Activated CD4-positive, alpha-beta T cell treated with anti-CD3 and anti-CD28 coated beads, Interleukin-2, amount 10 ng/mL, durations not matched to agents 7 days and 5 days (primary cell): ENCODE results near the gene FHIT. TPM values are rescaled to one million over a fixed set of nuclear protein-coding genes. Genes with fewer than 3 reads are reported as not detected.
A peak's percentile ranks its signal among the peaks of the same experiment; 100 is the strongest.
"Not testable (repeated sequence)": the region's sequence is repeated elsewhere in the genome, so short reads cannot be mapped to it uniquely, and the experiment has no call there.

Experiments
- CTCF ChIA-PET: fragments of 350-600 bp; sonication (Branson Sonifier 250); formaldehyde crosslinking; loops from one replicate; lab custom pipeline; 2021; ENCODE audit warnings: antibody characterized with exemption; lab: Charles Lee
- POLR2A ChIA-PET: fragments of 350-600 bp; sonication (Branson Sonifier 250); formaldehyde crosslinking; loops from one replicate; lab custom pipeline; 2021; ENCODE audit warnings: antibody characterized with exemption; lab: Charles Lee
- DNase-seq: peaks from one replicate; pipeline ENCODE4 v3.0.0-alpha.2; 2020
- H3K27ac Mint-ChIP-seq: one replicate; pipeline ENCODE4 v1.8.0; 2021; ENCODE audit warnings: mild to moderate bottlenecking, moderate library complexity, mixed read lengths
- H3K27me3 Mint-ChIP-seq: one replicate; pipeline ENCODE4 v1.8.0; 2021; ENCODE audit warnings: mixed read lengths
- H3K36me3 Mint-ChIP-seq: one replicate; pipeline ENCODE4 v1.8.0; 2021; ENCODE audit warnings: low read depth, mixed read lengths
- H3K4me1 Mint-ChIP-seq: one replicate; pipeline ENCODE4 v1.8.0; 2021; ENCODE audit warnings: mixed read lengths
- H3K4me3 Mint-ChIP-seq: one replicate; pipeline ENCODE4 v1.8.0; 2021; ENCODE audit warnings: mild to moderate bottlenecking, moderate library complexity, mixed read lengths
- H3K9me3 Mint-ChIP-seq: one replicate; pipeline ENCODE4 v1.8.0; 2021; ENCODE audit warnings: mixed read lengths
- total RNA-seq, 2 experiments: library from RNA; stranded (reverse); gene quantifications; one replicate each; pipeline ENCODE4 v1.2.3, GENCODE V29; 2021

Gene FHIT
- total RNA-seq, 2 experiments from 2014 or later: 39.4 to 41.2 TPM

DNA sequence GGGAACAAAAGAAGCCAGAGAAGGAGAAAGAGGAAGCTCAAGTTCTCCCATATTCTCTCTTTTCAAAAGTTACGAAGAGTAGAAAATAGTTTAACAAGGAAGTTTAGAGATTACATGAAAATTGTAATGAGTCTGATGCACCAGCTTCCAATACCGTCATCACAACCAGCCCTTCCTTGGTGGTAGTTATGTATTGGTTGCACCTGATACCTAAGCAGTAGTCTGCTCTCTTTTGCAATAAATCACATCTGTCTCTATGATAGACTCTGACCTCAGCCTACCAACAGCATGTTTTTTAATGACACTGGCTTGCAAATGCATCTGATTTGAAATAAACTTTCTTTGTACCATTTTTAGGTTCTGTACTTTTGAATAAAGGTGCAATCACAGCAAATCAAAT lies 575.8 kb downstream of the FHIT start:
- no peaks in the 10 kb centered on the region for H3K27me3 Mint-ChIP-seq
- ChIA-PET CTCF (no interaction called here), POLR2A (no interaction called here)
- DNase-seq: no peak
- H3K27ac Mint-ChIP-seq: no peak overlapping the region
- H3K9me3 Mint-ChIP-seq: peaks cover 9% of the 10 kb centered on the region
- H3K4me1 Mint-ChIP-seq: peaks cover 2% of the 10 kb centered on the region
- H3K36me3 Mint-ChIP-seq: no peaks in the 10 kb centered on the region
- H3K4me3 Mint-ChIP-seq: no peak overlapping the region

DNA sequence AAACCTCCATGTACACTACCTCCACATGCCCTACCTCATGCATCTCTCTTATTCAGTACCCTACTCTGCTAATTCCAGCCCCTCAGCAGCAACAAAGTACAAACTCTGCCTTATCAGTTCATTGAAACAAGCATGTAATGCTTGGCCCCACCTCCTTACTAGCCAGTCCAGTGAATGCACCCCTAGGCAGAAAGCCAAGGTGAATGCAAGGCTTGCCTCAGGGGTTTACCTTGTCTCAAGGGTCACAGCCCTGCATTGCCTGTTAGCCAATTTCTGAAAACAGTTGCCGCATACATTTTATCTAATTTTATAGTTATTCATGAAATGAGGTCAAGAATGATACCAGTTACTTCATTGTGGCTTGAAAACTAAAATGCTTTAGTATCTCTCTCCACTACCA lies 576.4 kb downstream of the FHIT start:
- Mint-ChIP-seq H3K36me3 (no peaks in the 10 kb centered on the region), H3K27ac (peak overlapping the region; percentile 34), H3K4me1 (peaks cover 2% of the 10 kb centered on the region), H3K4me3 (no peak overlapping the region), H3K9me3 (peaks cover 11% of the 10 kb centered on the region), H3K27me3 (no peaks in the 10 kb centered on the region)
- ChIA-PET CTCF (no interaction called here), POLR2A (no interaction called here)
- no peak for DNase-seq

- H3K9me3 Mint-ChIP-seq: peaks cover 11% of the 10 kb centered on the region
- no peaks in the 10 kb centered on the region for H3K36me3 Mint-ChIP-seq
- H3K4me1 Mint-ChIP-seq: peaks cover 2% of the 10 kb centered on the region
- POLR2A ChIA-PET: no interaction called here
- no peaks in the 10 kb centered on the region for H3K27me3 Mint-ChIP-seq
- DNase-seq: no peak
- H3K4me3 Mint-ChIP-seq: no peak overlapping the region
- no peak overlapping the region for H3K27ac Mint-ChIP-seq
- CTCF ChIA-PET: no interaction called here
These were observed 578.1 kb downstream of the FHIT start for GRCh38 chr3:60673123-60673522.

DNA sequence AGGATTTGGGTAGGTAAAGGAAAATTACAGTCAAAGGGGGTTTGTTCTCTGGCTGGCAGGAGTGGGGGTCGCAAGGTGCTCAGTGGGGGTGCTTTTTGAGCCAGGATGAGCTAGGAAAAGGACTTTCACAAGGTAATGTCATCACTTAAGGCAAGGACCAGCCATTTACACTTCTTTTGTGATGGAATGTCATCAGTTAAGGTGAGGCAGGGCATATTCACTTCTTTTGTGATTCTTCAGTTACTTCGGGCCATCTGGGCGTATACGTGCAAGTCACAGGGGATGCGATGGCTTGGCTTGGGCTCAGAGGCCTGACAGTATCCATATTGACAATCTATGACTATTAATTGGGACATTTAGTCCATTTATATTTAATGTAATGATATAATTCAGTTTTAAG lies 578.9 kb downstream of the FHIT start:
- peaks cover 11% of the 10 kb centered on the region for H3K9me3 Mint-ChIP-seq
- H3K27me3 Mint-ChIP-seq, H3K36me3 Mint-ChIP-seq, H3K4me1 Mint-ChIP-seq, DNase-seq, H3K27ac Mint-ChIP-seq, H3K4me3 Mint-ChIP-seq, CTCF ChIA-PET, POLR2A ChIA-PET: not testable (repeated sequence)

GRCh38 chr3:60669636-60670035 lies 581.6 kb downstream of the FHIT start:
- Mint-ChIP-seq H3K9me3 (peaks cover 13% of the 10 kb centered on the region), H3K4me3 (no peak overlapping the region), H3K36me3 (no peaks in the 10 kb centered on the region), H3K4me1 (peaks cover 2% of the 10 kb centered on the region), H3K27ac (no peak overlapping the region), H3K27me3 (no peaks in the 10 kb centered on the region)
- ChIA-PET CTCF (no interaction called here), POLR2A (no interaction called here)
- no peak for DNase-seq

DNA sequence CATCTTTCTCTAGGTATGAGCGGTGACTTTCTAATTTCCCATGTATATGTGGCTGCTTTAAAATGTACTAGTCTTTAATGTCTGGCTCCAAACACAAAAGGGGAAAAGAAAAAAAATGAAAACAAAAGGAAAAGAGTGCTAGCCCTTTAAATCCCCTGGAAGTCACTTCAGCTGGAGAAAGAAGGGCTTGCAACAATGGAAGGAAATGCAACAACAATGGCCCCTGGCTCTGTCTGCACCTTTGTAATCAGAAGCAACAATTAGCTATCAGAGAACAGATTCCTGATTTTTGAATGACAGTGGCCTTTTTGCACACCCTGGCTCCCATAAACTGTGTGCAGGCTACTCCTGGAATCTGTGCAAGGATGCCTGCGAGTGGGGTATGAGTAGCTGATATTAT lies 591.2 kb downstream of the FHIT start:
- no peak overlapping the region for H3K4me3 Mint-ChIP-seq

GRCh38 chr3:60659098-60659497 lies 592.2 kb downstream of the FHIT start:
- ChIA-PET CTCF (no interaction called here), POLR2A (no interaction called here)
- H3K36me3 Mint-ChIP-seq: no peaks in the 10 kb centered on the region
- no peaks in the 10 kb centered on the region for H3K4me1 Mint-ChIP-seq
- DNase-seq: no peak
- peaks cover 24% of the 10 kb centered on the region for H3K9me3 Mint-ChIP-seq
- no peak overlapping the region for H3K4me3 Mint-ChIP-seq
- H3K27ac Mint-ChIP-seq: no peak overlapping the region
- peaks cover 3% of the 10 kb centered on the region for H3K27me3 Mint-ChIP-seq

More for the DNA sequence above, 591.2 kb downstream of the FHIT start:
- ChIA-PET CTCF (no interaction called here), POLR2A (no interaction called here)
- Mint-ChIP-seq H3K27ac (no peak overlapping the region), H3K9me3 (peaks cover 24% of the 10 kb centered on the region), H3K4me1 (no peaks in the 10 kb centered on the region), H3K36me3 (no peaks in the 10 kb centered on the region), H3K27me3 (peaks cover 3% of the 10 kb centered on the region)
- DNase-seq: no peak

GRCh38 chr3:60657972-60658371 lies 593.3 kb downstream of the FHIT start:
- ChIA-PET POLR2A (no interaction called here), CTCF (no interaction called here)
- Mint-ChIP-seq H3K27ac (no peak overlapping the region), H3K4me3 (no peak overlapping the region), H3K27me3 (peaks cover 3% of the 10 kb centered on the region), H3K4me1 (peaks cover under 1% of the 10 kb centered on the region), H3K9me3 (peaks cover 22% of the 10 kb centered on the region), H3K36me3 (no peaks in the 10 kb centered on the region)
- no peak for DNase-seq

GRCh38 chr3:60652829-60653228 lies 598.4 kb downstream of the FHIT start:
- peaks cover 2% of the 10 kb centered on the region for H3K36me3 Mint-ChIP-seq
- ChIA-PET CTCF (interaction anchor here (0.7 kb wide), 1 partner anchor 25 kb away, joined by 3 read pairs; no protein-coding TSS in a partner anchor), POLR2A (no interaction called here)
- DNase-seq: no peak
- peaks cover 8% of the 10 kb centered on the region for H3K4me1 Mint-ChIP-seq
- H3K27me3 Mint-ChIP-seq: no peaks in the 10 kb centered on the region
- H3K27ac Mint-ChIP-seq: no peak overlapping the region
- H3K4me3 Mint-ChIP-seq: no peak overlapping the region
- peaks cover 3% of the 10 kb centered on the region for H3K9me3 Mint-ChIP-seq

DNA sequence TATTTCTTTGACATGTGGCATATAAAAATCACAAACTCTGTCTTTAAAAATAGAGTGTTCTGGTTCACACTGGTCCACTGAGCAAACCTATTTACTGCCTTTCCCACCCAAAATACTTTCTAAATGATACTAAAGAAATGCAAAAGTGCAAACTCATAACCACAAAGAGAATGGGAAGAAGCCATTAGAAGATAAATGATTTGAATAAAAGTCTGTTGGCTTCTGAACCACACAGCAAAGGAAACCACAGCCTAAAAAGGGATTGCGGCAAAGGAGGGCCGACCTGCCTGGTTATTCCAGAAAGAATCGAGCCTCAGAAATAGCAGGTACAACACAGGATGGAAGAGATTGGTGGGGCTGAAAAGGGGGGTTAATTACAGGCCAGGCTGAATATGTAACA lies 599.5 kb downstream of the FHIT start:
- no peak for DNase-seq
- CTCF ChIA-PET: no interaction called here
- no peak overlapping the region for H3K4me3 Mint-ChIP-seq
- peaks cover 3% of the 10 kb centered on the region for H3K9me3 Mint-ChIP-seq
- peaks cover 8% of the 10 kb centered on the region for H3K4me1 Mint-ChIP-seq
- H3K27me3 Mint-ChIP-seq: no peaks in the 10 kb centered on the region
- H3K27ac Mint-ChIP-seq: no peak overlapping the region
- H3K36me3 Mint-ChIP-seq: peaks cover 2% of the 10 kb centered on the region
- POLR2A ChIA-PET: no interaction called here

DNA sequence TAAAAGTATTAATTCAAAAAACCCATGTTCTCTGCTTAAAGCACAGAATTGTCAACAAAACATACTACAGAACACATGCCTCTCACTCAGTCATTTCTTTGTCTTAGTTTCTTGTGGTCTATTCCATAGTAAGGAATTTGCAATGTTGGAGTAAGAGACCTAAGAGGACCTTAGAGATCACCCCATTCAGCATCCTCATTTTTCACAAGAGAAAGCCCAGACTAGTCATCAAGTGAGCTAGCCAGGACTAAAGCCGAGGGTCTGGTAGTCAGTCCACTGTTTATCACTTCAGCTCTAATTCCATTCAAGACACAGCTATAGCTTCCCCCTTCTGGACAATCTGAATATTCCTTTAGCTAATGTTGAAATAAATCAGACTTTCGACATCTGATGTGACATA lies 601.1 kb downstream of the FHIT start:
- H3K27me3 Mint-ChIP-seq: no peaks in the 10 kb centered on the region
- ChIA-PET CTCF (interaction anchor here (0.8 kb wide), 1 partner anchor 8 kb away, joined by 3 read pairs; no protein-coding TSS in a partner anchor), POLR2A (no interaction called here)
- H3K9me3 Mint-ChIP-seq: peaks cover 3% of the 10 kb centered on the region
- peaks cover 2% of the 10 kb centered on the region for H3K36me3 Mint-ChIP-seq
- no peak overlapping the region for H3K27ac Mint-ChIP-seq
- H3K4me3 Mint-ChIP-seq: no peak overlapping the region
- peaks cover 8% of the 10 kb centered on the region for H3K4me1 Mint-ChIP-seq
- no peak for DNase-seq

- Mint-ChIP-seq H3K36me3 (no peaks in the 10 kb centered on the region), H3K4me3 (no peak overlapping the region), H3K27me3 (no peaks in the 10 kb centered on the region), H3K9me3 (no peaks in the 10 kb centered on the region), H3K27ac (no peak overlapping the region), H3K4me1 (no peaks in the 10 kb centered on the region)
- DNase-seq: no peak
- CTCF ChIA-PET: no interaction called here
- POLR2A ChIA-PET: no interaction called here
These were observed 605.5 kb downstream of the FHIT start for GRCh38 chr3:60645801-60646200.

GRCh38 chr3:60643831-60644230 lies 607.4 kb downstream of the FHIT start:
- DNase-seq: no peak
- H3K4me3 Mint-ChIP-seq: no peak overlapping the region
- no peaks in the 10 kb centered on the region for H3K36me3 Mint-ChIP-seq
- H3K9me3 Mint-ChIP-seq: peaks cover 4% of the 10 kb centered on the region
- H3K27me3 Mint-ChIP-seq: no peaks in the 10 kb centered on the region
- ChIA-PET POLR2A (no interaction called here), CTCF (no interaction called here)
- no peaks in the 10 kb centered on the region for H3K4me1 Mint-ChIP-seq
- H3K27ac Mint-ChIP-seq: no peak overlapping the region

DNA sequence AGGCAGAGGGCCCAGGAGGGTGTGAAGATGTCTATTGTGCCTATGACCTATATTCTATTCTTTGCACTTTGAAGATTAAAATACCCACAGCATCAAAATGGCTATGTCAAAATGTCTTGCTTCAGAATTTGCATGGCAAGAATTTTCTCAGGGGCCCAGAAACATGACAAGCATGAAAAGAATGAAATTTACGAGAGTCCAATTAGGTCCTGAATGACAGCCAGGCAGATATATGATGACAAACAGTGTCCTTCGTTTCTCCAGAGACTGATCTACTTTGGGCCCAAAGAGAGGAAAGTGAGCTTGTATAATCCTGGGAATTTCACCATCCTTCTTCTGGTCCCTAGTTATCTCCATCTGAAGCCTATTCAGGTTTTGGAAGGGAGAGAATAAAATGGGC lies 609.9 kb downstream of the FHIT start:
- no peak overlapping the region for H3K4me3 Mint-ChIP-seq
- POLR2A ChIA-PET: no interaction called here
- H3K27me3 Mint-ChIP-seq: no peaks in the 10 kb centered on the region
- no peaks in the 10 kb centered on the region for H3K36me3 Mint-ChIP-seq
- no peaks in the 10 kb centered on the region for H3K4me1 Mint-ChIP-seq
- CTCF ChIA-PET: no interaction called here
- DNase-seq: no peak
- H3K27ac Mint-ChIP-seq: no peak overlapping the region
- peaks cover 4% of the 10 kb centered on the region for H3K9me3 Mint-ChIP-seq
